H9 (cell line): ENCODE measurements around the gene UQCR10. TPM values are rescaled to one million over a fixed set of nuclear protein-coding genes. Genes with fewer than 3 reads are reported as not detected.

Experiments
- DNase-seq: peaks from one replicate; pipeline ENCODE4 v3.0.0-alpha.2; 2017
- H2AFZ ChIP-seq: one replicate; pipeline ENCODE4 v1.6.1; 2013; ENCODE audit warnings: mild to moderate bottlenecking, low read length, control low read depth, moderate library complexity
- H2AK5ac ChIP-seq: 2 replicates; pipeline ENCODE4 v1.6.1; 2013; ENCODE audit warnings: low read length, control low read depth, mixed read lengths; ENCODE audit not compliant: insufficient read length
- H2BK120ac ChIP-seq: one replicate; pipeline ENCODE4 v1.6.1; 2013; ENCODE audit warnings: low read depth, mild to moderate bottlenecking, low read length, control low read depth, inconsistent platforms; ENCODE audit not compliant: poor library complexity, severe bottlenecking
- H2BK12ac ChIP-seq: 2 replicates; pipeline ENCODE4 v1.6.1; 2013; ENCODE audit warnings: low read length, control low read depth, mixed read lengths, low read depth; ENCODE audit not compliant: insufficient read length
- H2BK15ac ChIP-seq: 2 replicates; pipeline ENCODE4 v1.6.1; 2013; ENCODE audit warnings: low read depth, low read length, control low read depth
- H2BK20ac ChIP-seq: one replicate; pipeline ENCODE4 v1.6.1; 2013; ENCODE audit warnings: low read depth, mild to moderate bottlenecking, low read length, control low read depth, inconsistent platforms; ENCODE audit not compliant: poor library complexity, severe bottlenecking
- H2BK5ac ChIP-seq: 2 replicates; pipeline ENCODE4 v1.6.1; 2013; ENCODE audit warnings: low read length, control low read depth, mixed read lengths; ENCODE audit not compliant: insufficient read length
- H3K14ac ChIP-seq: 2 replicates; pipeline ENCODE4 v1.6.1; 2013; ENCODE audit warnings: low read length, control low read depth; ENCODE audit not compliant: insufficient read depth
- H3K18ac ChIP-seq: 2 replicates; pipeline ENCODE4 v1.6.1; 2013; ENCODE audit warnings: low read depth, mild to moderate bottlenecking, mixed read lengths, low read length, control low read depth; ENCODE audit not compliant: insufficient read length
- H3K23ac ChIP-seq: 2 replicates; pipeline ENCODE4 v1.6.1; 2013; ENCODE audit warnings: low read length, control low read depth, mixed read lengths, low read depth; ENCODE audit not compliant: insufficient read length
- H3K23me2 ChIP-seq: 2 replicates; pipeline ENCODE4 v1.6.1; 2013; ENCODE audit warnings: low read depth, mild to moderate bottlenecking, mixed read lengths, low read length, control low read depth; ENCODE audit not compliant: insufficient read length, poor library complexity, severe bottlenecking
- H3K27ac ChIP-seq: 2 replicates; pipeline ENCODE4 v1.5.1; 2013; ENCODE audit warnings: low read length, control low read depth, mixed read lengths, low read depth; ENCODE audit not compliant: insufficient read length
- H3K27me3 ChIP-seq: 2 replicates; pipeline ENCODE4 v1.6.1; 2013; ENCODE audit warnings: low read length, control low read depth, inconsistent platforms; ENCODE audit not compliant: insufficient read depth
- H3K4ac ChIP-seq: 2 replicates; pipeline ENCODE4 v1.6.1; 2013; ENCODE audit warnings: low read depth, mild to moderate bottlenecking, control low read depth, inconsistent platforms, low read length, moderate library complexity
- H3K4me1 ChIP-seq: 2 replicates; pipeline ENCODE4 v1.6.1; 2013; ENCODE audit warnings: low read length, control low read depth, inconsistent platforms; ENCODE audit not compliant: insufficient read depth
- H3K4me2 ChIP-seq: 2 replicates; pipeline ENCODE4 v1.6.1; 2013; ENCODE audit warnings: low read length, control low read depth, mixed read lengths; ENCODE audit not compliant: insufficient read length, insufficient read depth
- H3K56ac ChIP-seq: 2 replicates; pipeline ENCODE4 v1.6.1; 2013; ENCODE audit warnings: low read depth, mild to moderate bottlenecking, mixed read lengths, low read length, control low read depth; ENCODE audit not compliant: insufficient read length
- H3K79me1 ChIP-seq: 2 replicates; pipeline ENCODE4 v1.6.1; 2013; ENCODE audit warnings: low read depth, mild to moderate bottlenecking, moderate library complexity, low read length, control low read depth, inconsistent platforms; ENCODE audit not compliant: insufficient read depth, poor library complexity, severe bottlenecking
- H3K79me2 ChIP-seq: 2 replicates; pipeline ENCODE4 v1.6.1; 2013; ENCODE audit warnings: low read length, control low read depth, inconsistent platforms; ENCODE audit not compliant: insufficient read depth
- H3K9ac ChIP-seq: 2 replicates; pipeline ENCODE4 v1.6.1; 2013; ENCODE audit warnings: low read length, control low read depth, mixed read lengths; ENCODE audit not compliant: insufficient read length; ENCODE audit errors: extremely low read depth
- H3K9me3 ChIP-seq: one replicate; pipeline ENCODE4 v1.6.1; 2013; ENCODE audit warnings: low read depth, low read length, inconsistent platforms; ENCODE audit not compliant: control insufficient read depth
- H3T11ph ChIP-seq: one replicate; pipeline ENCODE4 v1.6.1; 2013; ENCODE audit warnings: mild to moderate bottlenecking, low read length, control low read depth, inconsistent platforms
- H4K20me1 ChIP-seq: one replicate; pipeline ENCODE4 v1.6.1; 2013; ENCODE audit not compliant: control insufficient read depth, insufficient read length, insufficient read depth
- H4K5ac ChIP-seq: 2 replicates; pipeline ENCODE4 v1.6.1; 2013; ENCODE audit warnings: low read depth, mild to moderate bottlenecking, mixed read lengths, low read length, control low read depth; ENCODE audit not compliant: insufficient read length
- H4K8ac ChIP-seq: replicated peaks from 2 replicates; pipeline ENCODE4 v1.6.1; 2013; ENCODE audit warnings: low read length, control low read depth, mixed read lengths, low read depth; ENCODE audit not compliant: insufficient read length
- H4K91ac ChIP-seq: 2 replicates; pipeline ENCODE4 v1.6.1; 2013; ENCODE audit warnings: low read depth, mild to moderate bottlenecking, moderate library complexity, mixed read lengths, low read length, control low read depth; ENCODE audit not compliant: insufficient read length
- H3K27ac Mint-ChIP-seq, 3 experiments: 2 replicates in 2 of 3; 3 replicates in 1 of 3; pipeline ENCODE4 v1.8.0; 2020 to 2021; ENCODE audit warnings: mixed read lengths in 3 of 3, mild to moderate bottlenecking in 1 of 3, moderate library complexity in 1 of 3
- H3K27me3 Mint-ChIP-seq: 2 replicates; pipeline ENCODE4 v1.8.0; 2021; ENCODE audit warnings: low read depth, mild to moderate bottlenecking, moderate library complexity, mixed read lengths
- H3K36me3 Mint-ChIP-seq, 3 experiments: 2 replicates in 2 of 3; 3 replicates in 1 of 3; pipeline ENCODE4 v1.8.0; 2020 to 2021; ENCODE audit warnings: low read depth in 3 of 3, mixed read lengths in 3 of 3; ENCODE audit not compliant: insufficient read depth in 1 of 3
- H3K4me1 Mint-ChIP-seq, 2 experiments: 2 replicates each; pipeline ENCODE4 v1.8.0; 2020; ENCODE audit warnings: mixed read lengths in 2 of 2
- H3K4me3 Mint-ChIP-seq, 2 experiments: 2 replicates in 1 of 2; 3 replicates in 1 of 2; pipeline ENCODE4 v1.8.0; 2020 to 2021; ENCODE audit warnings: mild to moderate bottlenecking in 2 of 2, mixed read lengths in 2 of 2, moderate library complexity in 1 of 2
- H3K9me3 Mint-ChIP-seq, 2 experiments: 2 replicates in 1 of 2; 3 replicates in 1 of 2; pipeline ENCODE4 v1.8.0; 2020; ENCODE audit warnings: mild to moderate bottlenecking in 2 of 2, mixed read lengths in 2 of 2, moderate library complexity in 1 of 2
- WGBS: extraction: QIAGEN DNeasy Blood & Tissue Kit; methylation state at CpG from one replicate; pipeline ENCODE4 v1.1.7; 2013; ENCODE audit warnings: missing lambda C conversion rate, low lambda C conversion rate, mixed read lengths; ENCODE audit not compliant: insufficient read length; ENCODE audit errors: extremely low coverage; 5-methylcytosine and 5-hydroxymethylcytosine counted together
- total RNA-seq: library from RNA; stranded (reverse); gene quantifications from 2 replicates; pipeline ENCODE4 v1.2.1, GENCODE V29; 2021
- TF ChIP-seq, protein P1 (sequence below): fragments of 200-600 bp; sonication (generic); conservative IDR thresholded peaks from 3 replicates; pipeline ENCODE4 v1.8.0; 2021; ENCODE audit warnings: antibody characterized with exemption, mild to moderate bottlenecking

Gene UQCR10
- total RNA-seq, 1 experiment from 2014 or later, result 124 TPM

GRCh38 chr22:29793396-29793795, 26.2 kb downstream of the UQCR10 start:
- Histone ChIP-seq H2BK120ac (no peak overlapping the region), H3K18ac (no peak overlapping the region), H3K79me1 (no peaks in the 10 kb centered on the region), H3K79me2 (no peaks in the 10 kb centered on the region), H3K9me3 (no peaks in the 10 kb centered on the region), H4K8ac (no peak overlapping the region), H2BK20ac (no peak overlapping the region), H3T11ph (no peak overlapping the region), H3K23me2 (no peaks in the 10 kb centered on the region), H2BK15ac (no peak overlapping the region), H3K23ac (no peak overlapping the region), H4K5ac (no peak overlapping the region), H2BK5ac (no peak overlapping the region), H3K4me2 (no peak overlapping the region), H3K9ac (no peak overlapping the region), H3K14ac (no peak overlapping the region), H3K4me1 (no peaks in the 10 kb centered on the region), H3K27ac (no peak overlapping the region), H2AFZ (no peak overlapping the region), H2AK5ac (no peak overlapping the region), H2BK12ac (no peak overlapping the region), H3K56ac (no peak overlapping the region), H3K27me3 (no peaks in the 10 kb centered on the region), H3K4ac (no peak overlapping the region), H4K91ac (no peak overlapping the region), H4K20me1 (no peaks in the 10 kb centered on the region)
- Mint-ChIP-seq H3K27me3 (no peaks in the 10 kb centered on the region), H3K36me3 (peaks cover 3 to 61% (median 21%) of the 10 kb centered on the region in 3 experiments; a peak in 6 of 7 replicates), H3K4me3 (no peak overlapping the region), H3K4me1 (no peaks in the 10 kb centered on the region), H3K9me3 (no peaks in the 10 kb centered on the region), H3K27ac (no peak overlapping the region; a peak in 1 of 7 replicates)
- no CpG with 5 or more reads among the region's 17 CpGs for WGBS
- TF ChIP-seq, protein P1, sequence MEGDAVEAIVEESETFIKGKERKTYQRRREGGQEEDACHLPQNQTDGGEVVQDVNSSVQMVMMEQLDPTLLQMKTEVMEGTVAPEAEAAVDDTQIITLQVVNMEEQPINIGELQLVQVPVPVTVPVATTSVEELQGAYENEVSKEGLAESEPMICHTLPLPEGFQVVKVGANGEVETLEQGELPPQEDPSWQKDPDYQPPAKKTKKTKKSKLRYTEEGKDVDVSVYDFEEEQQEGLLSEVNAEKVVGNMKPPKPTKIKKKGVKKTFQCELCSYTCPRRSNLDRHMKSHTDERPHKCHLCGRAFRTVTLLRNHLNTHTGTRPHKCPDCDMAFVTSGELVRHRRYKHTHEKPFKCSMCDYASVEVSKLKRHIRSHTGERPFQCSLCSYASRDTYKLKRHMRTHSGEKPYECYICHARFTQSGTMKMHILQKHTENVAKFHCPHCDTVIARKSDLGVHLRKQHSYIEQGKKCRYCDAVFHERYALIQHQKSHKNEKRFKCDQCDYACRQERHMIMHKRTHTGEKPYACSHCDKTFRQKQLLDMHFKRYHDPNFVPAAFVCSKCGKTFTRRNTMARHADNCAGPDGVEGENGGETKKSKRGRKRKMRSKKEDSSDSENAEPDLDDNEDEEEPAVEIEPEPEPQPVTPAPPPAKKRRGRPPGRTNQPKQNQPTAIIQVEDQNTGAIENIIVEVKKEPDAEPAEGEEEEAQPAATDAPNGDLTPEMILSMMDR, result no peak
- DNase-seq, result no peak
